GM19099 (cell line): ENCODE results near the gene TNFSF12.

Experiments
- POLR2A ChIP-seq: IDR thresholded peaks from 3 replicates; pipeline ENCODE4 v1.6.1; 2011; ENCODE audit warnings: low read depth; ENCODE audit not compliant: insufficient read length; ENCODE audit errors: extremely low read depth

The TNFSF12 gene

GRCh38 chr17:7575481-7575883, 26.6 kb downstream of the TNFSF12 start:
- TF ChIP-seq POLR2A: no peak

GRCh38 chr17:7575959-7576358, 27.1 kb downstream of the TNFSF12 start:
- no peak for TF ChIP-seq POLR2A

DNA sequence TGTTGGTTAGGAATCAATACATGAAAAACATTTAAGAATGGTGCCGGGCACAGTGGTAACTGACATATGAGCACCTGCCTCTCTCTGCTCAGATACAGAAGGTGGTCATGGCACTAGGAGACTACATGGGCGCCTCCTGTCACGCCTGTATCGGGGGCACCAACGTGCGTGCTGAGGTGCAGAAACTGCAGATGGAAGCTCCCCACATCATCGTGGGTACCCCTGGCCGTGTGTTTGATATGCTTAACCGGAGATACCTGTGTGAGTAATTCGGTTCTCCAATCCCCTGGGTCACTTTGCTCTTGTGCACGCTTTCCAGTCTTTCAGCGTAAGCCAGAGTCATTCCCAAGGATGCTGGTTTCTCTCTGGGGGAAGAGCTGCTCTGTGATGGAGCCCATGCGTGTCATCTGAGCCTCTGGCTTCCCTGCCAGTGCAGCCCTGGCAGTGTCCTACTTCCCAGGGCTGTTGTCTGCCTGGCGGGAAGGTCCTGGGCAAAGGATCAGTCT, 27.6 kb downstream of the TNFSF12 start:
- TF ChIP-seq POLR2A: peak; percentile 18

GRCh38 chr17:7577327-7578199, 28.7 kb downstream of the TNFSF12 start:
- no peak for TF ChIP-seq POLR2A

DNA sequence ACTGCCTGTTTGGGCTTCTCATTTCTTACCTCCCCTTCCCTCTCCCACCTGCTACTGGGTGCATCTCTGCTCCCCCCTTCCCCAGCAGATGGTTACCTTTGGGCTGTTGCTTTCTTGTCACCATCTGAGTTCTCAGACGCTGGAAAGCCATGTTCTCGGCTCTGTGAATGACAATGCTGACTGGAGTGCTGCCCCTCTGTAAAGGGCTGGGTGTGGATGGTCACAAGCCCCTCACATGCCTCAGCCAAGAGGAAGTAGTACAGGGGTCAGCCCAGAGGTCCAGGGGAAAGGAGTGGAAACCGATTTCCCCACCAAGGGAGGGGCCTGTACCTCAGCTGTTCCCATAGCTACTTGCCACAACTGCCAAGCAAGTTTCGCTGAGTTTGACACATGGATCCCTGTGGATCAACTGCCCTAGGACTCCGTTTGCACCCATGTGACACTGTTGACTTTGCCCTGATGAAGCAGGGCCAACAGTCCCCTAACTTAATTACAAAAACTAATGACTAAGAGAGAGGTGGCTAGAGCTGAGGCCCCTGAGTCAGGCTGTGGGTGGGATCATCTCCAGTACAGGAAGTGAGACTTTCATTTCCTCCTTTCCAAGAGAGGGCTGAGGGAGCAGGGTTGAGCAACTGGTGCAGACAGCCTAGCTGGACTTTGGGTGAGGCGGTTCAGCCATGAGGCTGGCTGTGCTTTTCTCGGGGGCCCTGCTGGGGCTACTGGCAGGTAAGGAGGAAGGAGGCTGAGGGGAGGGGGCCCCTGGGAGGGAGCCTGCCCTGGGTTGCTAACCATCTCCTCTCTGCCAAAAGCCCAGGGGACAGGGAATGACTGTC, 30.4 kb downstream of the TNFSF12 start, which contains the start of gene CD68:
CD68 (plus strand) TSS at position 638 of the 833 bp plus-strand sequence; CDS start at position 678, 40 bp downstream.
- TF ChIP-seq POLR2A: peak; percentile 67

GRCh38 chr17:7579834-7580603, 31.2 kb downstream of the TNFSF12 start:
- TF ChIP-seq POLR2A: no peak

DNA sequence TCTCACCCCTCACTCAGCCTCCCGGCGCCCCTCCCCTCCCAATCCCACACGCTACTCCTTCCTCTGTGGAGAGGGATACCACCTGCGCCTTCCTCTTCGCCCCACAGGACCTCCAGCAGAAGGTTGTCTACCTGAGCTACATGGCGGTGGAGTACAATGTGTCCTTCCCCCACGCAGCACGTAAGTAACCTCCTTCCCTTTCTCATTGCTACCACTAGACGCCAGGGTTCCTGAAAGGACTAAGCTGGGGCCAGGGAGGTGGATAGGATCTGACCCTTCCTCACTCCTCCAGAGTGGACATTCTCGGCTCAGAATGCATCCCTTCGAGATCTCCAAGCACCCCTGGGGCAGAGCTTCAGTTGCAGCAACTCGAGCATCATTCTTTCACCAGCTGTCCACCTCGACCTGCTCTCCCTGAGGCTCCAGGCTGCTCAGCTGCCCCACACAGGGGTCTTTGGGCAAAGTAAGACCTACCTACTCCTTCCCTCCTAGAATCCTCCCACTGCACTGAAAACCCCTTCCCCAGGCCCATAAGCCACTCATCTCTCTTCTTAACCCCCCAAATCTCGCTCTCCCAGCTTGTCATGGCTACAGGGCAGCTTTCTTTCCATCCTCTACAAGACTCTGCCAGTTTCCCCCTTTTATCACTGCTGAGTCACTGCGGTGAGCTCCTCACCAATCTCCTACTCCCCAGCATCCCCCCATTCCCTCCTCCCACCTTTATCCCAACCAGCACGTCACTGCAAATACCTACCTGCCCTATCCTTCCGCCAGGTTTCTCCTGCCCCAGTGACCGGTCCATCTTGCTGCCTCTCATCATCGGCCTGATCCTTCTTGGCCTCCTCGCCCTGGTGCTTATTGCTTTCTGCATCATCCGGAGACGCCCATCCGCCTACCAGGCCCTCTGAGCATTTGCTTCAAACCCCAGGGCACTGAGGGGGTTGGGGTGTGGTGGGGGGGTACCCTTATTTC, 32.0 kb downstream of the TNFSF12 start:
- TF ChIP-seq POLR2A: no peak

- no peak for TF ChIP-seq POLR2A
These were observed 33.8 kb downstream of the TNFSF12 start for GRCh38 chr17:7582396-7583252.

- peak; percentile 85 for TF ChIP-seq POLR2A
These were observed 34.6 kb downstream of the TNFSF12 start, which contains the start of gene MPDU1 for GRCh38 chr17:7583253-7584109. Gene MPDU1, plus strand, starts transcription at chr17:7583852. Its CDS starts 11 bp downstream, at chr17:7583863.

- TF ChIP-seq POLR2A: no peak
These were observed 38.0 kb downstream of the TNFSF12 start for GRCh38 chr17:7586673-7587419.
